GM19328 (cell line): ENCODE results near the gene SPATA6.
"Not testable (repeated sequence)": the region's sequence is repeated elsewhere in the genome, so short reads cannot be mapped to it uniquely, and the experiment has no call there.

Source experiments
- ATAC-seq: cut with Tn5 transposase; IDR thresholded peaks from one replicate; pipeline ENCODE4 v1.9.1; 2021; ENCODE audit warnings: mild to moderate bottlenecking, moderate library complexity; ENCODE audit not compliant: unreplicated experiment

The SPATA6 gene

DNA sequence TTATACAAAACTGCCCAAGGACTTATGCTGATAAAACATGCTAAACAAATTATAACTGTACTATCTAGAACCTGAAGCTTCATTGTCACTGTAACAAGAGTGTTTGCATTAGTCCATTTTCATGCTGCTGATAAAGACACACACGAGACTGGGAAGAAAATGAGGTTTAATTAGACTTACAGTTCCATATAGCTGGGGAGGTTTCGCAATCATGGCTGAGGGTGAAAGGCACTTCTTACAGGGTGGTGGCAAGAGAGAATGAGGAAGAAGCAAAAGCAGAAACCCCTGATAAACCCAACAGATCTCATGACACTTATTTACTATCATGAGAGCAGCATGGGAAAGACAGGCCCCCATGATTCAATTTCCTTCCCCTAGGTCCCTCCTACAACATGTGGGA is 100.4 kb downstream of the SPATA6 start:
- no peak for ATAC-seq

- no peak for ATAC-seq
Measured at GRCh38 chr1:48362901-48363300, 109.1 kb downstream of the SPATA6 start.

DNA sequence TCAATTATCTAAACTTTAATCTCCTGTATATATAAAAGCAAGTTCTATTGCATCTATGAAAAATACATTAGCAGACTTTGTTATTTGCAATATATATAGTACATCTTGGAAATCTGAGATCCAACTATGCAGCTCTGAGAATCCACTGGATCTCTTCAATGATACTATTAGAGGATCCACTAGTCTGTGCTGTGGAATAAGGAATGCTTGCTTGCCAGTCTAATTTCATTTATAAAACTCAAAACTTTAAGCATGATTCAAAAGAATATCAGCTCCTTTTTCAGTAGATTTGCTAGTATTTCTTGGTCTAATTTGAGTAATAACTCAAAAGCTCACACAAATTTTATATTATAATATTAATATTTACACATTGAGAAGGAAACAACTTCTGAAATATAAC is 115.1 kb downstream of the SPATA6 start:
- ATAC-seq, result no peak

- ATAC-seq, result no peak
Measured at GRCh38 chr1:48344373-48344772, 127.6 kb downstream of the SPATA6 start.

- no peak for ATAC-seq
Measured at GRCh38 chr1:48341221-48341620, 130.8 kb downstream of the SPATA6 start.

DNA sequence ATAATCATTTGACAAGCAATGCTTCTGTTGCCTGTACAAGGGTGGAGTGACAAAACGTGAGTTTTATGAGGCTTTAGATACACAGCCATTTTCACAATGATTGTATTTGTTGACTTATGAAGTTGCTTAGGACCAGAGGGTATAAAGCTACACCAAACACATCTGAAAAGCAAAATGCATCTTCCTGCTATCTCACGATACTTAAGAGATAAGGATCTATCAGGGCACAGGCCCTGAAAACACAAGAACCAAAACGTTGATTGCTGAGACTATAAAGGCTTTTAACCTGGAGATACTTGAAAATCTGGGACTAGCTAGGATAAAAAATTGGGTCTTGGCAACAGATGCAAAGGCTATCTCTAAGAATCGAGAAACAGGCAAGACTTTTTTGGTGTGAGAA is 133.7 kb downstream of the SPATA6 start:
- no peak for ATAC-seq

DNA sequence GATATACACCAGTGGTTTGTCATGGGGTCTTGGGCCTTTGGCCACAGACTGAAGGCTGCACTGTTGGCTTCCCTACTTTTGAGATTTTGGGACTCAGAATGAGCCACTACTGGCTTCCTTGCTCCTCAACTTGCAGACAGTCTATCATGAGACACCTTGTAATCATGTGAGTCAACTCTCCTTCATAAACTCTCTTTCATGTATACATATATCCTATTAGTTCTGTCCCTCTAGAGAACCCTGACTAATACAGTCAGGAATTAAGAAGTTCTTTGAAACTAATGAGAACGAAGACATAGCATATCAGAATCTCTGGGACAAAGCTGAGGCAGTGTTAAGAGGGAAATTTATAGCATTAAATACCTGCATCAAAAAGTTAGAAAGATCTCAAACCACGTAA is 138.7 kb downstream of the SPATA6 start:
- no peak for ATAC-seq

GRCh38 chr1:48332115-48332514 is 139.9 kb downstream of the SPATA6 start:
- no peak for ATAC-seq

DNA sequence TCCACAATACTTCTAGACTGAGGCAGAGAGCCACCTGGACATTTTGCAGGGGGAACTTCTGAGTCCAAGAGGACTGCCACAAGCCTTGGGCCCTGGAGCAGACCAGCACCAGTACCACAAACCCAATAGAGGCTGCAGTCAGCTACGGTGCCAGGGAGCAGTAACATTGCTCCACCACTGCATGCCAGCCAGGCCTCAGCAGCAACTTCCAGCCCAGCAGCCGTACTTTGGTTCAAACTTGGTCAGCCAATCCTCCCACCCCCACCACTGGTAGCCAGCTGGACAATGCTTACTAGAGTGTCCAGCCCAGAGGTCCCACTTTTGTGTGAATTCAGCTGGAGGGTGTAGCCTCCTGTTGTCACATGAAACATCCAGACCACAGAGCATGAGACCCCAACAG is 142.1 kb downstream of the SPATA6 start:
- ATAC-seq, result no peak

- no peak for ATAC-seq
Measured at GRCh38 chr1:48329486-48329885, 142.5 kb downstream of the SPATA6 start.

- not testable (repeated sequence) for ATAC-seq
Measured at GRCh38 chr1:48311829-48312228, 160.2 kb downstream of the SPATA6 start.

DNA sequence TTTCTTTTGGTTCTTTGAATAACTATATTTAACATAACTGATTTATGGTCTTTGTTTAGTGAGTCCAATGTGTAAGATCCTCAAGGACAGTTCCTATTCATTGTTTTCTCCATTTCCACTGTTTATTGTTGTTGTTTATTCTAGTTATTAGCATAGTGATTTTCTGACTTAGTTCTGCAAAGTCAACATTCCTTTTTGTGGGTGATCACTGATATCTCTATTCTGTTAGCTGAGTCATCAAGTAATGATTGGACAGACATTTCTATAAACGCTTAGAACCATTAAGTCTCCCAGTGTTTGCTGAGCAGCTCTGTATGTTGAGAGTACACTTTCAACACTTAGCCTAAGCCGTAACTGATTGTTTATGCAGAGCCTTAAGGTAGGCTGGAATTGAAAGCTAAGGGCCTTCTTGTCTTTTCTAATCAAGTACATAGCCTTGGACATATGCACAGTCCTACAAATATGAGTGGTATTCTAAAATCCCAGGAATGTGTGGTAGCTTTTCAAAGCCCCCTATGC is 162.4 kb downstream of the SPATA6 start:
- ATAC-seq, result no peak

DNA sequence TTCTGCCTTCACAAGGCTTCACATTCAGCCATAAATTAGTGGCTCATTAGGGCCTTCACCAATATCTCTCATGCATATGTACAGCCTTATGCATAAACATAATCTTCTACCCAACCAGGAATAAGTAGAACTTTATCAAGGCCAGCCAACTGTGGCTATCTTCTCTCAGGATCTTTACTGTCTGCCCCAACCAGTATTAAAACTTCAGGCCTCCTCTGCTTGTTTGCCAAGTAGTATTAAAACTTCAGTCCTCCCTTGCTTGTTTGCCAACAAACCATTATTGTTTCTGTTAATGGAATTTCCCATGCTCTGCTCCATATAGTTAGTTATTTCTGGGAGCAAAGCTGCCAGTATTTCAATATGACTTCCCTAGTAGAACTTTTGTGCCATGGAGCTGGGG is 169.4 kb downstream of the SPATA6 start:
- no peak for ATAC-seq

GRCh38 chr1:48294656-48295055 is 177.3 kb downstream of the SPATA6 start:
- ATAC-seq, result no peak

DNA sequence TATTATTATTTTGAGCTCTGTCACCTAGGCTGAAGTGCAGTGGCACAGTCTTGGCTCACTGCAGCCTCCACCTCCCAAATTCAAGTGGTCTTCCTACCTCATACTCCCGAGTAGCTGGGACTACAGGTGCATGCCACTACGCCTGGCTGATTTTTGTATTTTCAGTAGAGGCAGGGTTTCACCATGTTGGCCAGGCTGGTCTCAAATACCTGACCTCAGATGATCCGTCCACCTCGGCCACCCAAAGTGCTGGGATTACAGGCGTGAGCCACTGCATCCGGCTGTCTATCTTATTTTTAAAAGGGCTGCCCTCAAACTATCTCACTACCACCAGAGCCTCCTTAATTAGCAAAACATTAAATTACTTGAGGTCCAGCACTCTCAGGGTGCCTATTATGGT is 177.9 kb downstream of the SPATA6 start:
- not testable (repeated sequence) for ATAC-seq

DNA sequence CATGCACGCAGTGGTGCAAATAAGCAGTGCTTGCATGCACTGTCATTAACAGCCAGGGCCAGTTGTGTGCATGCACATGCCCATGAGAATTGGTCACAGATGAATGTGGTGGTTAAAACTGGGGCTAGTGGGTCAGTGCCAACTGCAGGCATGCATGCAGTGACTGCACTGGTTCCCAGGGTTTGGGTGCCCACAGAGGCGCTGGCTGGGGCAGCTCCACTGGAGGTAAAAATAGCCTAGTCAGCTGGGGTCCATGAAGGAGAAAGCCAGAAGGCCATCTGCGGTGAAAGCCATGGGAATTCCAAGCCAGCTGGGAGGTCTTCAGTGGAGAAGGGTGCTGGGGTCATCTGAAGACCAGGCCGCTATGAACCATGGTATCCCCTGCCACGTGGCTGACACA is 179.3 kb downstream of the SPATA6 start:
- ATAC-seq, result no peak

GRCh38 chr1:48291421-48291820 is 180.6 kb downstream of the SPATA6 start:
- ATAC-seq, result no peak

GRCh38 chr1:48285525-48285924 is 186.5 kb downstream of the SPATA6 start:
- ATAC-seq, result no peak

- ATAC-seq, result not testable (repeated sequence)
Measured at GRCh38 chr1:48284696-48285420, 187.1 kb downstream of the SPATA6 start.

DNA sequence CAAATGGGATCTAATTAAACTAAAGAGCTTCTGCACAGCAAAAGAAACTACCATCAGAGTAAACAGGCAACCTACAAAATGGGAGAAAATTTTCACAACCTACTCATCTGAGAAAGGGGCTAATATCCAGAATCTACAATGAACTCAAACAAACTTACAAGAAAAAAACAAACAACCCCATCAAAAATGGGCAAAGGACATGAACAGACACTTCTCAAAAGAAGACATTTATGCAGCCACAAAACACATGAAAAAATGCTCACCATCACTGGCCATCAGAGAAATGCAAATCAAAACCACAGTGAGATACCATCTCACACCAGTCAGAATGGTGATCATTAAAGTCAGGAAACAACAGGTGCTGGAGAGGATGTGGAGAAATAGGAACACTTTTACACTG is 189.7 kb downstream of the SPATA6 start:
- ATAC-seq, result not testable (repeated sequence)

GRCh38 chr1:48277437-48277836 is 194.6 kb downstream of the SPATA6 start:
- ATAC-seq, result not testable (repeated sequence)

DNA sequence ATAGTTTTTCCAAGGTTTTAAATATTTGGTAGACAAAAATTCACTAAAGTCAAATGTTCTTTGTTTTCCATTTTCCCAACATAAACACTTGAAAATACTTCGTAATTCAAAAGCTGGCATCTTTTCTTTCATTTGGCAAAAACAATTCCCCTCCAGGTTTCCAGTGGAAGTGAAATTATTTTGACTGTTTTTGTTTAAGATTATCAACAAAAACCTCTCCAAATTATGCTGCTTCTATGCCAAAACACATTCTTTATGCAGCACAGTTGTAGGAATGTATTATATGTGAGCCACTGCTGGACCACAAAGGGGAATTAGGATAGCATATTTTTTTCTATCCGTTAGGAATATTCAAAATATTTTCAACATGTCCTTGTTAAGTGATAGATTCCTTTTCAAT is 205.4 kb downstream of the SPATA6 start:
- no peak for ATAC-seq

DNA sequence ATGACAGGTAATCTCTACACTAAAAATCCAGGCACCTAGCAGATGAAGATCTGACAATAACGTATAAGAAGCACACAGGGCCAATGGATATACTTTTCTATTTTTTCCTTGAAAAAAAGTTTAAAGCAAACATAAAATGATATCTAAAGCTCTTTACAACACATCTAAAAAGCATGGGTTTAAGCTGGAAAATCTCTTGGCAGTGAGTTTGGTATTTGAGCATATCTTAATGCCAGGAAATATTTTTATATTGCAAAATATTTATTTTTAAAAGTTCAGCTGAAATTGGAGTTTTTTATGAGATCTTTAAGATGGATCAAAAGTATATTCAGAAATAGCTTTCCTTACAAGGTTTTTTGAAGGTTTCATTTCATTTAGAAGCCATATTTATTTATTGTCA is 209.0 kb downstream of the SPATA6 start:
- no peak for ATAC-seq
